ENCODE data around the gene RNF187. TPM values are rescaled to one million over a fixed set of nuclear protein-coding genes. Genes with fewer than 3 reads are reported as not detected.
A peak's percentile ranks its signal among the peaks of the same experiment; 100 is the strongest.

RNF187 gene
- 10 to 100 TPM; 72.7 to 83.9 (median 80.7) TPM for polyA plus RNA-seq (ENCODE audit: insufficient read length in 4 of 4)

DNA sequence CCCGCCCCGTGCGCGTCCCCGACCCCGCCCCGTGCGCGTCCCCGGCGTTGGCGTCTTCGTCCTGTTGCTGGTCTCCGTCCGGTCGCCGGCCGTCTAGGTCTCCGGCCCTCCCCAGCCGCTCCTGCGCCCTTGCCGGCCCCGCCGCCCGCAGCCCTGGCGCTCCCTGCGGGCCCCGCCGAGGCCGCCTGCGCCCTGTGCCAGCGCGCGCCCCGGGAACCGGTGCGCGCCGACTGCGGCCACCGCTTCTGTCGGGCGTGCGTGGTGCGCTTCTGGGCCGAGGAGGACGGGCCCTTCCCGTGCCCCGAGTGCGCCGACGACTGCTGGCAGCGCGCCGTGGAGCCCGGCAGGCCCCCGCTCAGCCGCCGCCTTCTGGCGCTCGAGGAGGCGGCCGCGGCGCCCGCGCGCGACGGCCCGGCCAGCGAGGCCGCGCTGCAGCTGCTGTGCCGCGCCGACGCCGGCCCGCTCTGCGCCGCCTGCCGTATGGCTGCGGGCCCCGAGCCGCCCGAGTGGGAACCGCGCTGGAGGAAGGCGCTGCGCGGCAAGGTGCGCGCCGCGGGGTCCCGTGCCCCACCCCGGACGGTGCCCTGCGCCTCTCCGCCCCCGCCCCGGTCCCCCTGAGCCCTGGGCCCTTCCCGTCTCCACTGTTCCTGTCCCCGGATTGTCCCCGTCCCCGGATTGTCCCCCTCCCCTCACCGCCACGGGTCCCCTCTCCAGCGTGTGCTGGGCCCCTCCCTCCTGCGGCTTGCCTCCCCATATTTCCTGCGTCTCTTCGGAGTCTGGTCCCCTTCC lies at the start of gene RNF187:
Gene RNF187, plus strand, starts transcription at position 47 of the 789 bp plus-strand sequence.
- no peak for DNase-seq (ENCODE audit: low read depth in 4 of 4, low spot score in 3 of 4)

DNA sequence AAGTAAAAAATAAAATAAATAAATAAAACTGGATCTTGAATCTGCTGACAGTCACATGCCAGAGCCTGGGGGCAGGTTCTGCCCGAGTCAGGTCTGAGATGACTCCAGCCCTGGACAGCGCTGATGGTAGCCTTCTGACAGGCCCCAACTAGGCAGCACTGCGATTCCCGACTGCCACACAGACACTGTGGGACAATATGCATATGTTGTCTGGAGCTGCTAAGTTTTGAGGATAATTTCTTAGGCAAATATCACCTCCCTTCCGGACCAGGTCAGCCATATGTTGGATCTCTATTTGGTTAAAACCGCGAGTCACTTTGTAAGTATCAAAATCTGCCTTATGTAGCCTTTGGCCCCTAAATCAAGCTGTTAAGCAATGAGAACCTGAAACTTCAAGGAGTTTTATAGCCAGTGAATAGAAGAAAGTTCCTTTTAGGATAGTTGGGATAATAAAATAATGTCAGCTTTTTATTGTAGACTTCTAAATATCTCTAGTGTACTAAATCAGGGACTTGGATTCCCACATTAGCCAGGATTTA lies 49.7 kb upstream of the RNF187 start:
- no peak for DNase-seq (ENCODE audit: low read depth in 4 of 4, low spot score in 3 of 4)

DNA sequence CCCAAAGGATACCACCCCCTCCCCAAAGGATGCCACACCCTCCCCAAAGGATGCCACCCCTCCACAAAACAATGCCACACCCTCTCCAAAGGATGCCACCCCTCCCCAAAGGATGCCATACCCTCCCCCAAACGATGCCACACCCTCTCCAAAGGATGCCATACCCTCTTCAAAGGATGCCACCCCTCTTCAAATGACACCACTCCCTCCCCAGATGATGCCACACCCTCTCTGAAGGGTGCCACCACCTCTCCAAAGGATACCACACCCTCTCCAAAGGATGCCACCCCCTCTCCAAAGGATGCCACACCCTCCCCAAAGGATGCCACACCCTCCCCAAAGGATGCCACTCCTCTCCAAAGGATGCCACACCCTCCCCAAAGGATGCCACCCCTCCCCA lies 48.9 kb upstream of the RNF187 start:
- no peak for DNase-seq (ENCODE audit: low read depth in 4 of 4, low spot score in 3 of 4)

DNA sequence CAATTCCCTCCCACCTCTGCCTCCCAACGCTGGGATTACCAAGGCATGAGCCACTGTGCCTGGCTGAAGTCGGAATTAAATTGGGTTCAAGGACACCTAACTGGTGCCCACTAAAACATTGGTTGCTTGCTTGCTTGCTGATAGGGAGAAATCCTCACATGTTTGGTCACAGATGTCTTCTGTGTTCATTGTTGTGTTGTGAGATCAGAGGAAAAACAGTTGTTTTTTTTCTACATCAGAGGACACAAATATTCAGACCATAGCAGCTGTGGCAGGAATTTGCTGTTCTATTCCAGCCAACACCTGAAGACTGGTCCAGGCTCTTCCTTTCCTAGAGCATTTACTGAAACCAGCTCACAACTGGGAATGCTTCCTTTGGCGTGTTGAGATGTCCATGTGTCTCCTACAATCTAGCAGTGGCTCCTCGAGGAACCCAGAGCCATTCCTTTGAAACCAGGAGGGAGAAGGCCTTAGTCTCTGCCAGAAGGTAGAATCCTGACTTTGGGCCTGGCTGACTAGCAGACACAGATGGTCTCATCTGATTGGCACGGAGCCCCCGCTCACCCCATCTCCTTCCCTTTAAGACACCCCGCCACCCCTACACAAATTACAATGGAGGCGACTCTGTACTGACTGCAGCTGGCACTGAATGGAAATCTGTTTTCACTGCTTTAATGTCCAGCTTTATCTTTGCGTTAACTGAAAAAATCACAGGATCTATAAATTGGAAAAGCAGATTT lies 46.3 kb upstream of the RNF187 start:
- no peak for DNase-seq (ENCODE audit: low read depth in 4 of 4, low spot score in 3 of 4)

DNA sequence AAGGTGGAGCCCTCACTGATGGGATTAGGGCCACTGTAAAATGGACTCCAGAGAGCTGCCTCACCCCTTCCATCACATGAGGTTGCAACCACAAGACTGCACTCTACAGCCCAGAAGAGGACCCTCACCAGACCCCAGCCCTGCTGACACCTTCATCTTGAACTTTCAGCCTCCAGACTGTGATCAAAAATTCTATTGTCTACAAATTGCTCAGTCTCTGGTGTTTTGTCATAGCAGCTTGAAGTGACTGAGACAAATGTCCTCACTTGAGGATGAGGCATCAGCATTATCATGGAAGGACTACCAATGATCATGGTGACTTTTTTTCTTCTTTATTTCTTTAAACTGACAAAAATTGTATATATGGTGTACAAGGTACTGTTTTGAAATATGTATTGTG lies 43.8 kb upstream of the RNF187 start:
- DNase-seq (ENCODE audit: low read depth in 4 of 4, low spot score in 3 of 4): no peak

DNA sequence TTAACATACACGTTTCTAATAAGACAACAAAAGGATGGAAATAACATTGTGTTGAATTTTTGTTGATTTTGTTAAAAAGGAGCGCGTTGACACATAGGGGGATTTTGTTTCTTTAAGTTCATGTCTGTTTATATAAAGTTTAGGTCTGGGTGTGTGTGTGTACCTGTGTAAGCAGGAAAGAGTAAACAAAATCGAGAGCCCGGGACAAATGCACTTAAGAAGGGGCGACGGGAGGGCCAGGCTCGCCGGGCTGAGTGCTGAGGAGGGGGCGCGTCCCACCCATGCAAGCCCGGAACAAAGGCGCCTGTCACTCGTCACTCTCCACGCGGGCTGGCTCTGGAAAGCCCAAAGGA lies 41.7 kb upstream of the RNF187 start:
- no peak for DNase-seq (ENCODE audit: low read depth in 4 of 4, low spot score in 3 of 4)

DNA sequence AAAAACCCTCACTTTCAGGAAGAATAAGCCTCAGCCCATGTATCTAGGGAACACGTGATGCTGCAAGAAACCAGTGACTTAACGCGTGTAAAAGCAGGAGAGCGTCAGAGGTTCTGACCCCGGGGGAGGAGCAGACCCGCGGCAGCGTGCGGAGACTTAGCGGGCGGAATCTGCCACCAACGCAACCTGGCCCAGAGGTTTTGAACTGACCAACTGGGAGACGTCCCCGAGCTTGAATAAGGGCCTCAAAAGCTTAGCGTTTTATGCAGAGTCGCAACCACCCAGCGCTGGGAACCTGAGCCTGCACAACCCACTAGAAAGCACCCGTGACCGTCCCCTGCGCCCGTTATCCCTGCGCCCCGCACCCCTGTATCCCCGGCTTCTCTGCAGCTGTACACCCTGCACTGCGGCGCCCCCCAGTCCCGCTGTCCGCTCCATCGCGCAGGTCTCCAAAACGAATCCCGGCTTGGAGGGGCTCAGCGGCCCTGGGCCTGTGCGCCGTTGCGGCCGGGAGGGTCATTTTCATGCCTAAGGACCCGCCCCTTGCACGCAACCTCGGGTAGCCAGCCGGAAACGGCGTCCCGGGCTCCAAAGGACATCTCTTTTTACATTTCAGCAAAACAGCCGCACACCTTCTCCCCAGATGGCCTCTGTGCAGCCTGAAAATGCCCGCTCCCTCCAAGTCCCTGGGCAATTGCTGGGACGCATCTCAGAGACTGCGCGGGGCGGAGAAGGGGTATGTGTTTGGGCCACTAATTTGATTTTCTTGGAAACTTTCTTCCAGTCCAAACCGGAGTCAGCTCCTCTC lies 41.1 kb upstream of the RNF187 start:
- peak in 1 of 4 donors; percentile 36 for DNase-seq (ENCODE audit: low read depth in 4 of 4, low spot score in 3 of 4)

DNA sequence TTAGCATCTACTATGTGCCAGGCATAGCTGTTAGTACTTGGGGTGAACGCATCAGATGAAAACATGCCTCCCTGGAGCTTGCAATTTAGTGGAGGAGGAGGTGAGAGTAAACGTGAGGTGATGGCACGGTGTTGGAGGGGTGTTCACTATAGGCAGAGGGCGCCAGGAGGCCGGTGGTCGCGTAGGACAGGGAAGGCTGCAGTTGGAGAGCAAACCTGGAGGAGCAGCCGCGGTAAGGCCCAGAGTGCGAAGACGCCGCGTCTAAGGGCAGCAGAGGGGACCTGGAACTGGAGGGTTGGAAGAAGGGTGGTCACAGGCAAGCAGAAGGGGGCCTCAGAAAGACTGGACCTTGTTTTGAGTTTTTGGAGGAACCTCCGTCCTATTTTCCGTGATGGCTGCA lies 40.3 kb upstream of the RNF187 start:
- DNase-seq (ENCODE audit: low read depth in 4 of 4, low spot score in 3 of 4): no peak

DNA sequence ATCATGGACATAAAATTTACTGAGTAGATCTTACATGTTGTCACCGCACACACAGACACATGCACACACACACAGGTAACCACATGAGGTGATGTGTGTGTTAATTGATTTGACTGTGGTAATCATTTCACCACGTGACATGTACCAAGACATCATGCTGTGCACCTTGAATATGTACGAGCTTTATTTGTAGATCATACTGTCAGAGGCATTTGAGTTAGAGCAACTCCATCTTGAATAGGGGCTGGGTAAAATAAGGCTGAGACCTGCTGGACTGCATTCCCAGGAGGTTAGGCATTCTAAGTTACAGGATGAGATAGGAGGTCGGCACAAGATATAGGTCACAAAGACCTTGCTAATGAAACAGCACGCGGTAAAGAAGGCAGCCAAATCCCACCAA lies 38.8 kb upstream of the RNF187 start:
- DNase-seq (ENCODE audit: low read depth in 4 of 4, low spot score in 3 of 4): no peak

DNA sequence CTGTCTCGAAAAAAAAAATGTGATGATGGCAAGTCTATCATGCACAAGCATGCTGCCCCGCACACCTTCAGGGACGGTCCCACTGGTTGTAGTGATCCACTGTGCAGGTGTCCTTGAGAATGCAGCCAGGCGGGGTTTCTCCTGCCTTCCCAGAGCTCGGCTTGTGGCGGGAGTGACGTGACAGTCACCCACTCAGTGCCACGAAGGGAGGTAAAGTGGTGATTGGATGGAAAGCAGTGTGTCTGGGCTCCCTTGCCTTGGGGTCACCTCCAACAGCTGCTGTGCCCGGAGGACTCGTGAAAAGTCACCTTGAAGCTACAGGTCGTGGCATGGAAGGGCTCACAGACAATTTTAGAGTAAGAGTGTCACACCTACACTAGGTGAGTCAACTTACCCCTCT lies 37.0 kb upstream of the RNF187 start:
- DNase-seq (ENCODE audit: low read depth in 4 of 4, low spot score in 3 of 4): no peak

DNA sequence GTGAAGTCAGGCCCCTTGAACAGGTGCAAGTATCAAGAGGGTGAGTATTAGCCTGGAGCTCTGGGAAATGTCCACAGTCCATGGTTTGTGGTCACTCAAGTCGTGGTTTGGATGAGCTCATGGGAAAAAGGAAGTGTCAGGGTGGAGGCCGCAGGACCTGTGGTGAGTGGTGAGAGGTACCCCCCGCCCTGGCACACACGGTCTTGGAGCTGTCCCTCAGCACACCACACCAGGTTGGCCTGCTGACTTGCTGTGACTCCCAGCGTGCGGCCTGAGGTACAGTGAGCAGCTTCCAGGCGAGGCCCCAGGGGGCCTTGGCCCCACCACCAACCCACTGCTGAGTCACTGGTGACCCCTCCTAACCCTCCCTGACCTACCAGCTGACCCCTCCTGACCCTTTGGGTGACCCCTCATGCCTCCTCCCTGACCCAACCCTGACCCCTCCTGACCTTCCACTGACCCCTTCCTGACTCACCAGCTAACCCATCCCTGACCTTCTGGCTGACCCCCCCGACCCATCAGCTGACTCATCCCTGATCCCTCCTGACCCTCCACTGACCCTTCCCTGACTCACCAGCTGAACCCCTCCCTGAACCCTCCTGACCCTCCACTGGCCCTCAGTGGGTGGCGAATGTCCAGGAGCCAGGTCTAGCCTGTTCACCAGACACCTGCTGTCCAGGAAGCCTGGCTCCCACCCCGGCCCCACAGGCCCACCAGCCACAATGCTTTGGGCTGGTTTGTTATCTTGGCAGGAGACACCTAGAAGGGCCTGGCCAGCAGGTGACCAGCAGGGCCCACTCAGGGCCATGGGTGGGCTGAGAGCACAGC lies 34.8 kb upstream of the RNF187 start:
- DNase-seq (ENCODE audit: low read depth in 4 of 4, low spot score in 3 of 4): no peak

DNA sequence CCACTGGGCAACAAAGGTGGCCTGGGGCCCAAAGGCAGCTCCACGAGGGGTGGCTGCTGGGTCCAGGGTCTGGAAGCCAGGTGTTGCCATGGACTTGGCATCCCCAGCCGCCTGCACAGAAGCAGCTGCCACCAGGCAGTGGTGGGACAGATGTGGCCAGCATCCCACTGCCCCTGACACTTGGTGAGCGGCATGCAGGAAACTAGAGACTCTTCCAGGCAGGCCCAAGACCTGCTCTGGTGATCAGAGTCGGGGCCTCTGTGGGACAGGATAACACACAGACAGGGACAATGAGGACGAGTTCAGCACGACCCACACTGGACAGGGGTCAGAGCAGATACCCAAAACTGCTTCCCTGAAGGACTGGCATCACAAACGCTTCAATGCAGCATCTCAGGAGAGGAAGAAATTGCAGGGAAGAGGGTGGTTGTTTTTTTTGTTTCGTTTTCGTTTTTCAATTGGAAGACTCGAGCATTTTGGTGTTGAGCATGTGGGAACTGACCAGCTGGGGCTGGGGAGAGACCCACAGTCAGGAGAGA lies 34.1 kb upstream of the RNF187 start:
- DNase-seq (ENCODE audit: low read depth in 4 of 4, low spot score in 3 of 4): no peak

DNA sequence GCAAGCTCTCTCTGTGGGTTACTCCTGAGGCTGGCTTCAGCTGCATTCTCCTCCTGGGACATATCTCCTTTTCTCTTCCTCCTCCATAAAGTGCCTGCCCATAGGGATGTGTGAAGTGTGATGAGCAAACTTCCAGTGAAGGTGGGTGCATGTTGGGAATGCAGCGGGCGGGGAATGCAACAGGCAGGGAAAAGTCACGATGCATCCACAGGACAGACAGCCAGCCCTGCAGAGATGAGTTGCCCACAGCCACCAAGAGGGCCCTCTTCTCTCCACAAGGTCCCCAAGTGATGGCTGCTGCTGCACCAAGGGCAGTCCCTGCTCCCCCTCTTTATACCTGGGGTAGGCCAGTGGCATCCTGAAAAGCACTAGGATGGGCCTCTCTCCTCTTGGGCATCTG lies 33.6 kb upstream of the RNF187 start:
- no peak for DNase-seq (ENCODE audit: low read depth in 4 of 4, low spot score in 3 of 4)

DNA sequence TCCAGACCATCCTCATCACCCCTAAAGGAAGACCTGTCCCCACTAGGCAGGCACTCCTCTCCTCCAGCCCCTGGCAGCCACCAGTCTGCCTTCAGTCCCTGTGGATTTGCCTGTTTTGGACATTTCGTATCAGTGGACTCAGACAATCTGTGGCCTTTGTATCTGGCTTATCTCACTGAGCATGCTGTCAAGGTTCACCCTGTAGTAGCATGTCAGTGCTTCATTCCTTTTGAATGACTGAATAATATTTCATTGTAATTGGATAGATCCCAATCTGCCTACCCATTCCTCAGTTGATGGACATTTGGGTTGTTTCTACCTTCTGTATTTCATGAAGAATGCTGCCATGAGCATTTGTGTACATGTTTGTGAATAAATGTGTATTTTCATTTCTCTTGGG lies 32.9 kb upstream of the RNF187 start:
- DNase-seq (ENCODE audit: low read depth in 4 of 4, low spot score in 3 of 4): no peak

DNA sequence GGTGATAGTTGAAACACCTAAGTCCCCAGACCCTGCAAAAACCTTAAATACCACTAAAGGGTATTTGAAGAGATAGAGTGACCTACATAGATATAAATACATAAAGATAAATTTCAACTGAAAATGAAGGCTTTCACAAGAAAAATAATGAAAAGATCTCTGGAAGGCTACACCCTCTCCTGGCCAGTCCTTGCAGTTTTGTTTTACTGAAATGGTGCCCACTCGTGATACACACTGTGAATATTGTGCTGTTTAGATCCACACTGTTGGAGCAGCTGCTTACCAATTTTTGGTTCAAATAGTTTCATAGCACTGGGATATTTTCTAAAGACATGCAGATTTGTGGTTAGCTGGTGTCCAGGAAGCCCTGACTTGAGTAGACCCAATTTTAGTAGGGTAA lies 31.5 kb upstream of the RNF187 start:
- no peak for DNase-seq (ENCODE audit: low read depth in 4 of 4, low spot score in 3 of 4)

DNA sequence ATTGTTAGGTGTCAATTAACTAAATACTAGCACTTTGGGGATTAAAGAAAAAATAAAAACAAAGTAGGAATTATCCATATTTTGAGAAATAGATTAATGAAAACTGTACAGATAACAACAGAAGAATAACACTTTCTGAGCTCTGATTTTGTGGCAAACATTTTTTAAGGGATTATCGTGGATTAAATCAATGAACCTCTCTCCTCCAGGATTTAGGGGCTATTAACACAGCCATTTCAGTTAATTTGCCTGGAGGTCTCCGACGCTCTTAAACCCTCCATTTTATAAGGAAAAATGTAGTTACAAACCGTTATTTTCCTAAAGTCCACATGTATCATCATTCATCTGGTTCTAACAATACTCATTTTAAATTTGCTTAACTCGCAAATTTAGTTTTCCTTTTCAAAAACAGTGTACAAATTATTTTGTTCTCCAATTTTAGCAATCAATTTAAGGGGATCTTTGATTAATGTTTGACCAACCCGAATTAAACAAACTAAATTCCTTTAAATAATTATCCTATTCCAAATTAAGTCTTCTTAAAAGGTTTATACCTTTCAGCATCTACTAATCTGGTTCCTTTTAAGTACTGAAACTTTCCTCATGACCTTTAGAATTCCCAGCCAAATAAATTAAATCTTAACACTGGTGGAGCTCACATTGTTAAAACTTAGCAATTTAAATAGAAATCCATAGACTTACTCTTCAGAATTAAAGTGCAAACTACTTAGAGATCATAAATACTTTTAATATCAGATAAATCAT lies 30.7 kb upstream of the RNF187 start:
- no peak for DNase-seq (ENCODE audit: low read depth in 4 of 4, low spot score in 3 of 4)

DNA sequence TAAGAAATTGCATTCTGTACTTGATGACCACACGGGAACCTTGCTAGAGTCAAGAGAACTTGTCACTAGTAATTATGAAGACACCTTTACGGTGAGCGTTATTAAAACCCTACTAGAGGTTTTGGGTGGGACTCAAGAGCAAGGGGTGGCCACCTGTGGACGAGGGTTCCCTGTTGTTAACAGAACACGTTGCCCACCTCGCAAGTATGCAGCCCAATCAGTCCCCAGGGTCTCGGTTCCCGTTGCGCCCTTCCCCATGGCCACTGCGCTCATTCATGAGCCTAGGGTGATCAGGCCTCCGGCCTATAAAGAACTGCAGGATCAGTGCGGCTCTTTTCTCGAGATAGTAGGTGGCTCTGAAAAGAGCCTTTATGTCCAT lies 30.2 kb upstream of the RNF187 start:
- DNase-seq (ENCODE audit: low read depth in 4 of 4, low spot score in 3 of 4): no peak

DNA sequence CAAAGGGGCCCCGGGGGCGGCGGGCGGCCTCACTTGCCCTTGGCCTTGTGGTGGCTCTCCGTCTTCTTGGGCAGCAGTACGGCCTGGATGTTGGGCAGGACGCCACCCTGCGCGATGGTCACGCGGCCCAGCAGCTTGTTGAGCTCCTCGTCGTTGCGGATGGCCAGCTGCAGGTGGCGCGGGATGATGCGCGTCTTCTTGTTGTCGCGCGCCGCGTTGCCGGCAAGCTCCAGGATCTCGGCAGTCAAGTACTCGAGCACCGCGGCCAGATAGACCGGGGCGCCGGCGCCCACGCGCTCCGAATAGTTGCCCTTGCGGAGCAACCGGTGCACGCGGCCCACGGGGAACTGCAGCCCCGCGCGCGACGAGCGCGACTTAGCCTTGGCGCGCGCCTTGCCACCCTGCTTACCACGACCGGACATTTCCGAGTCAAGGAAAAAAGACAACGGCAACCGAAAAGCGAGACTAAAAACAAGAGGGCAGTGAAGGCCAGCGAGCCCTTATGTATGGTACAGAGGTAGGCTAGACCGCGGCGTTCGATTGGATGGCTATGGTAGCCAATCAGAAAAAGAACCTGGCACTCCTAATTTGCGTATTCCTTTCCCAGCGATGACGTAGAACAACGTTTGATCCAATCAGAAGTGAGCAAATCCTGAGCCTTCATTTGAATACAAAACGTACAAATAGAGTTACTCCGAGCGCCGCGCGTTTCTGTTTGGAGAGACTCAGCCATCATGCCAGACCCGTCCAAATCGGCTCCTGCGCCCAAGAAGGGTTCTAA lies 29.6 kb upstream of the RNF187 start:
- DNase-seq (ENCODE audit: low read depth in 4 of 4, low spot score in 3 of 4): peak; percentile 95 to 99 (median 97)

Data from left renal pelvis (tissue), 4 donors.